Measurements from ENCODE around the gene PIK3C3. TPM values are rescaled to one million over a fixed set of nuclear protein-coding genes. Genes with fewer than 3 reads are reported as not detected.

PIK3C3 gene
- polyA plus RNA-seq, 1 experiment = 77.5 TPM

DNA sequence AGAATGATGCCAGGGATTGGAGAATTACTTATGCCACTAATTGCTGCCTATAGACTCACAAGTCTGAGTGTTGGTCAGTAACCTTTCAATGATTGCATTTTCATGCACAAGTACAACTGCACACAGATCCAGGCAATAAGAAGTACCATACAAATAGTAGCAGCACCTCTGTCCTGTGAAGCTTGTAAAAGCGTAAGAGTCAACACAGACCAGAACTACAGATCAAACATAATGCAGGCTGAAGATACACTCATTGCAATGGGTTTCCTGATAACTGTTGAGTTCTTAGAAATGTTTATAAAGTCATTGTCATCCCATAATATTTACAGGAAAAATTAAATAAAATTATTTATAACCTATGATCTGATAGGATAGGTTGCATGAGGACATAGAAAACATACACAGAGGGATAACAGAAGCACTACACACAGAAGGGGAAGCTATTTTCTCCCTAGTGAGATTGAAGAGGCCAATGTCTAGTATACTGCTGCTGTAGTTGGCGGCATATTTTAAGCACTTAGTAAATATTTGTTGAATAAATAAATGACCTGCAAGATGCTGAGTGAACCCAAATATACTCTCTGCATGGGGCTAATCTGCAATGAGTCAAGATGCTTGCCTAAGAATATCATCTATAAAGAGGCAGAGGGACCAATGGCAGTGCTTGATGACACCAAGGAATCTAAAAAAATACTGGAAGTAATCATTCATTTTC, 5.7 kb upstream of the PIK3C3 start:
- no peak for DNase-seq (ENCODE audit: low read depth, low spot score)

DNA sequence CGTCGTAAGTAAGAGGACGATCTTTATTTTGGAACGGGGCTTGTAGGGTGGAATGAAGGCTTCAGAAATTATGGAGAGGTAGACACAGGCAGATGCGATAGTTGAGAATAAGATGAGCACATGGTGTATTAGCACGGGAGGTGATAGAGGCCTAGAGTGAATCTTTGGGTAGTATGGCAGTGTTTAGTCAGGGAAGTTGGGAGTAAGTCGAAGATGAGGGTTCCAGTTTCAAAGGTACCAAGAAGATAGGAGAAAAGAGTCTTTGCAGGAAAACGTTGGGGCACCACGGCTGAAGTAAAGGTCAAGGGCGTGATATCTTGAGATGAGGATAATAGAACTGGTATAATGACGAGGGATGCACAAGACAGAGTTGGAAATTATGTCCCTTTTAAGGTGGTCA, 654 bp downstream of the PIK3C3 start:
- no peaks in the 10 kb centered on the region for H3K9me3 ChIP-seq (ENCODE audit: control insufficient read depth, insufficient read depth, low read length)
- TF ChIP-seq, protein P1, sequence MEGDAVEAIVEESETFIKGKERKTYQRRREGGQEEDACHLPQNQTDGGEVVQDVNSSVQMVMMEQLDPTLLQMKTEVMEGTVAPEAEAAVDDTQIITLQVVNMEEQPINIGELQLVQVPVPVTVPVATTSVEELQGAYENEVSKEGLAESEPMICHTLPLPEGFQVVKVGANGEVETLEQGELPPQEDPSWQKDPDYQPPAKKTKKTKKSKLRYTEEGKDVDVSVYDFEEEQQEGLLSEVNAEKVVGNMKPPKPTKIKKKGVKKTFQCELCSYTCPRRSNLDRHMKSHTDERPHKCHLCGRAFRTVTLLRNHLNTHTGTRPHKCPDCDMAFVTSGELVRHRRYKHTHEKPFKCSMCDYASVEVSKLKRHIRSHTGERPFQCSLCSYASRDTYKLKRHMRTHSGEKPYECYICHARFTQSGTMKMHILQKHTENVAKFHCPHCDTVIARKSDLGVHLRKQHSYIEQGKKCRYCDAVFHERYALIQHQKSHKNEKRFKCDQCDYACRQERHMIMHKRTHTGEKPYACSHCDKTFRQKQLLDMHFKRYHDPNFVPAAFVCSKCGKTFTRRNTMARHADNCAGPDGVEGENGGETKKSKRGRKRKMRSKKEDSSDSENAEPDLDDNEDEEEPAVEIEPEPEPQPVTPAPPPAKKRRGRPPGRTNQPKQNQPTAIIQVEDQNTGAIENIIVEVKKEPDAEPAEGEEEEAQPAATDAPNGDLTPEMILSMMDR (IDR thresholded peaks at IDR 0.05; ENCODE audit: low read depth, low read length) = no peak
- no peak overlapping the region for H3K27ac ChIP-seq (ENCODE audit: low read depth, low read length)
- no peak for DNase-seq (ENCODE audit: low read depth, low spot score)
- H3K4me3 ChIP-seq (ENCODE audit: low read depth, low read length) = peak overlapping the region; percentile 90
- CTCF ChIA-PET = interaction anchor here (0.9 kb wide), 1 partner anchor 72 kb away, joined by 4 read pairs; no protein-coding TSS in a partner anchor
- H3K27me3 ChIP-seq (ENCODE audit: control insufficient read depth, insufficient read depth, low read length) = no peaks in the 10 kb centered on the region
- POLR2A ChIA-PET = interaction anchor here (1.0 kb wide), 1 partner anchor 20 kb away, joined by 6 read pairs; no protein-coding TSS in a partner anchor

More for the DNA sequence above, 5.7 kb upstream of the PIK3C3 start:
- TF ChIP-seq, protein P1 (IDR thresholded peaks at IDR 0.05; ENCODE audit: low read depth, low read length) = no peak
- no peaks in the 10 kb centered on the region for H3K27me3 ChIP-seq (ENCODE audit: control insufficient read depth, insufficient read depth, low read length)
- ChIA-PET POLR2A (no interaction called here), CTCF (interaction anchor here (2.6 kb wide), 1 partner anchor 79 kb away, joined by 12 read pairs; no protein-coding TSS in a partner anchor)
- no peaks in the 10 kb centered on the region for H3K9me3 ChIP-seq (ENCODE audit: control insufficient read depth, insufficient read depth, low read length)
- H3K27ac ChIP-seq (ENCODE audit: low read depth, low read length) = no peak overlapping the region
- no peak overlapping the region for H3K4me3 ChIP-seq (ENCODE audit: low read depth, low read length)

DNA sequence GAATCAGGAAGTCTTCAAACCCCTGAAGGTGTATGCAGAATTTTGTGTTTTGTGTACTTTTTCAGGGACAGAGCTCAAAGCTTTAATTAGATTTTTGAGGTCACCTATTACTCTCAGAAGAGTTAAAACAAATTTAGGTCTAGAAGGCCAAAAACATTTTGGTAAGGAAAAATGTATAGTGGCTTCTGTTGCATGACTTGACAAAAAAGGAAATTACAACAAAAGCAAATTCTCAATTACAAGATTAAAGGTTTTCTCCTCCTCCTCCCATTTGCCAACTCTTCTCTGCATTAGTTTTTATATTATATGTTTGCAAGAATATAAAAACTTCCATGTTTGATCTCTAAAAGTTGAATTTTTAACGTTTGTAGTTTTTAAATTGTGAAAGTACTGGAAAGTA, 4.0 kb downstream of the PIK3C3 start:
- ChIA-PET POLR2A (no interaction called here), CTCF (interaction anchor here (0.6 to 1.1 kb wide), 2 partner anchors 23 to 69 kb away, joined by 3 to 4 read pairs; no protein-coding TSS in a partner anchor)
- no peaks in the 10 kb centered on the region for H3K27me3 ChIP-seq (ENCODE audit: control insufficient read depth, insufficient read depth, low read length)
- TF ChIP-seq, protein P1 (IDR thresholded peaks at IDR 0.05; ENCODE audit: low read depth, low read length) = no peak
- H3K4me3 ChIP-seq (ENCODE audit: low read depth, low read length) = no peak overlapping the region
- DNase-seq (ENCODE audit: low read depth, low spot score) = no peak
- no peak overlapping the region for H3K27ac ChIP-seq (ENCODE audit: low read depth, low read length)
- H3K9me3 ChIP-seq (ENCODE audit: control insufficient read depth, insufficient read depth, low read length) = no peaks in the 10 kb centered on the region

DNA sequence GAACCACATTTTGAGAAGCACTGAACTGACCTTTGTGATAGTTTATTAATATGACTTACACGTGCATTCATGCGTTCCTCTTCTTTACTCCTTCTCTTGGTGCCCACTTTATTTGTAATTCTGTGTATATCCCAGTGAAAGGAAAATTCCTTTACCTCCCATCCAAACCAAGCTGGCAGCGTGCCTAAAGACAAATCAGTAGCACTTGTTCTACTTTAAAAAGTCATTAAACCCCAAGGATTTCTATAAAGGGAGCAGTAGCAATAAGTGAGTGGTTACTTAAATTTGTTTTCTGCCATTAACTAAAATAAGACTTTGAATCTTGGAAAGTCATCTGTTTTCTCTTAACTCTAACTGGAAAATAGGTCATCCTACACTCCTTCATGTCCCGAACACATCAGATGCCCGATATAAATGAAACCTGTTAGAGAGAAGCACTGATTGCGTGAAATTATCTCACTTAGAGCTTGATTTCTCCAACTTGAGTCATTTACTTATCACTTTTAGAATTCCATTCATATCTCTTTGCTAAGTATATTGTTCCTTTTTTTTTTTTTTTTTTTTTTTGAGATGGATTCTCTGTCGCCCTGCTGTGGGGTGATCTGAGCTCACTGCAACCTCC, 10.7 kb downstream of the PIK3C3 start:
- no peak overlapping the region for H3K4me3 ChIP-seq (ENCODE audit: low read depth, low read length)
- POLR2A ChIA-PET = no interaction called here
- TF ChIP-seq, protein P1 (IDR thresholded peaks at IDR 0.05; ENCODE audit: low read depth, low read length) = no peak
- DNase-seq (ENCODE audit: low read depth, low spot score) = no peak
- no peaks in the 10 kb centered on the region for H3K27me3 ChIP-seq (ENCODE audit: control insufficient read depth, insufficient read depth, low read length)
- CTCF ChIA-PET = interaction anchor here (0.9 to 1.4 kb wide), 3 partner anchors 65 to 88 kb away, joined by 3 to 4 read pairs (median 4); no protein-coding TSS in a partner anchor
- H3K9me3 ChIP-seq (ENCODE audit: control insufficient read depth, insufficient read depth, low read length) = no peaks in the 10 kb centered on the region
- H3K27ac ChIP-seq (ENCODE audit: low read depth, low read length) = no peak overlapping the region

DNA sequence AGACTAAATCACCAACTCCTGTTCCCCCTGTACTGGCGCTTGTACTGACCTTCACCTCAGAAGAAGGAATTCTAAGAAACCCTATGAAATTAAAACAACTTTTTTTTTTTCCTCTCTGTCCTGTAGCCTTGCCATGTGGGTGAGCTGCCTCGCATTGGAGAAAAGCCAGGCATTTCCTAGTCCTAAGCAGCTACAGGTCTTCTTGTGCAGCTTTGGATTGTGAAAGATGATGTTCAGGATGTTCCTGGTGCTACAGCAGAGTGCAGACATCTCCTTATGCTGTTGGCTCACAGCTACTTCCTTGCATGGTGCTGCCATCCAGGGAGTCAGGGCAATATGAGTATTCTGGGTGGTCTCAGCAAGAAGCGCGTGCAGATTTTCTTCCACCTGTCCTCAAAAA, 11.9 kb downstream of the PIK3C3 start:
- Histone ChIP-seq H3K27ac (ENCODE audit: low read depth, low read length) (no peak overlapping the region), H3K4me3 (ENCODE audit: low read depth, low read length) (no peak overlapping the region), H3K9me3 (ENCODE audit: control insufficient read depth, insufficient read depth, low read length) (no peaks in the 10 kb centered on the region), H3K27me3 (ENCODE audit: control insufficient read depth, insufficient read depth, low read length) (no peaks in the 10 kb centered on the region)
- DNase-seq (ENCODE audit: low read depth, low spot score) = no peak
- CTCF ChIA-PET = interaction anchor here (0.8 to 1.4 kb wide), 2 partner anchors 61 to 86 kb away, joined by 4 read pairs; no protein-coding TSS in a partner anchor
- POLR2A ChIA-PET = interaction anchor here (0.7 kb wide), 1 partner anchor 29 kb away, joined by 3 read pairs; no protein-coding TSS in a partner anchor
- TF ChIP-seq, protein P1 (IDR thresholded peaks at IDR 0.05; ENCODE audit: low read depth, low read length) = no peak

Measured in AG04450 (cell line).